HCT116 (cell line): Measurements from ENCODE around the gene EBPL.

Experiments
- CEBPB ChIP-seq: IDR thresholded peaks from 2 replicates; pipeline ENCODE4 v1.6.1; 2012; ENCODE audit warnings: low read depth
- EGR1 ChIP-seq: IDR thresholded peaks from 2 replicates; pipeline ENCODE4 v1.6.1; 2012; ENCODE audit warnings: low read depth
- ELF1 ChIP-seq: IDR thresholded peaks from 2 replicates; pipeline ENCODE4 v1.6.1; 2012; ENCODE audit warnings: low read depth, borderline replicate concordance
- EZH2 ChIP-seq: fragments of 200-600 bp; sonication (generic); IDR thresholded peaks from 2 replicates; pipeline ENCODE4 v1.6.1; 2017; ENCODE audit warnings: antibody characterized with exemption, mixed run types
- POLR2A ChIP-seq: IDR thresholded peaks from 2 replicates; pipeline ENCODE4 v1.7.0; 2011; ENCODE audit warnings: borderline replicate concordance; ENCODE audit not compliant: insufficient read depth, insufficient read length; ENCODE audit errors: extremely low read depth
- POLR2AphosphoS5 ChIP-seq: IDR thresholded peaks from 2 replicates; pipeline ENCODE4 v1.6.1; 2011; ENCODE audit warnings: mild to moderate bottlenecking, low read depth, low read length, moderate library complexity
- TF ChIP-seq, protein P1 (sequence below), 3 experiments: fragments of 200-600 bp in 1 of 3; sonication (generic) in 1 of 3; IDR thresholded peaks in 2 of 3; conservative IDR thresholded peaks in 1 of 3; 2 replicates each; pipeline ENCODE4 v1.5.1; 2012 to 2017; ENCODE audit warnings: low read depth in 2 of 3, low read length in 2 of 3, antibody characterized with exemption in 1 of 3, borderline replicate concordance in 1 of 3, control low read depth in 1 of 3, mild to moderate bottlenecking in 1 of 3, mixed read lengths in 1 of 3, mixed run types in 1 of 3, moderate library complexity in 1 of 3; ENCODE audit not compliant: insufficient read depth in 1 of 3
- TF ChIP-seq, protein P2 (sequence below): IDR thresholded peaks from 2 replicates; pipeline ENCODE4 v1.6.1; 2012; ENCODE audit warnings: low read depth
- TF ChIP-seq, protein P3 (sequence below): IDR thresholded peaks from 2 replicates; pipeline ENCODE4 v1.6.1; 2012

DNA sequence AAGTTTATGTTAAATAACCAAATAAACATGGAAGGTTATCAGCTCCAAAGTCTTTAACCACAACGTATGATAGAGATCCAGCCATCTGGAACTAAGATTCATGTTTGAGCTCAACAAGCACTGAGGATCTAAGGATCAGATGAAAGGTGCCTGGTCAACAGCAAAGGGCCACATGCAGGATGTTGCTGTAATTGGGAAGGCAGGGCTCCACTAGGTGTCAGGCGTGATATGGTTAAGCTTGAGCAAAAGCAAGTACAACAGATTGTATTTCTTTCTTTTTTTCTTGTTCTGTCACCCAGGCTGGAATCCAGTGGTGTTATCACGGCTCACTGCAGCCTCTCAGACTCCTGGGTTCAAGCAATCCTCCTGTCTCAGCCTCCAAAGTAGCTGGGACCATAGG lies 12.0 kb downstream of the EBPL start:
- TF ChIP-seq, protein P1, sequence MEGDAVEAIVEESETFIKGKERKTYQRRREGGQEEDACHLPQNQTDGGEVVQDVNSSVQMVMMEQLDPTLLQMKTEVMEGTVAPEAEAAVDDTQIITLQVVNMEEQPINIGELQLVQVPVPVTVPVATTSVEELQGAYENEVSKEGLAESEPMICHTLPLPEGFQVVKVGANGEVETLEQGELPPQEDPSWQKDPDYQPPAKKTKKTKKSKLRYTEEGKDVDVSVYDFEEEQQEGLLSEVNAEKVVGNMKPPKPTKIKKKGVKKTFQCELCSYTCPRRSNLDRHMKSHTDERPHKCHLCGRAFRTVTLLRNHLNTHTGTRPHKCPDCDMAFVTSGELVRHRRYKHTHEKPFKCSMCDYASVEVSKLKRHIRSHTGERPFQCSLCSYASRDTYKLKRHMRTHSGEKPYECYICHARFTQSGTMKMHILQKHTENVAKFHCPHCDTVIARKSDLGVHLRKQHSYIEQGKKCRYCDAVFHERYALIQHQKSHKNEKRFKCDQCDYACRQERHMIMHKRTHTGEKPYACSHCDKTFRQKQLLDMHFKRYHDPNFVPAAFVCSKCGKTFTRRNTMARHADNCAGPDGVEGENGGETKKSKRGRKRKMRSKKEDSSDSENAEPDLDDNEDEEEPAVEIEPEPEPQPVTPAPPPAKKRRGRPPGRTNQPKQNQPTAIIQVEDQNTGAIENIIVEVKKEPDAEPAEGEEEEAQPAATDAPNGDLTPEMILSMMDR (IDR thresholded peaks at IDR 0.05 in 2 of 3, conservative IDR thresholded peaks at IDR 0.05 in 1 of 3; ENCODE audit: borderline replicate concordance in 1 of 3, insufficient read depth in 1 of 3, low read depth in 2 of 3, low read length in 2 of 3): 0 out of 6 replicates have a peak, but pooled peaks of 1 of the 3 experiments have one; percentile 8
- TF ChIP-seq POLR2AphosphoS5: no peak
- TF ChIP-seq ELF1: no peak
- TF ChIP-seq EZH2: no peak
- TF ChIP-seq POLR2A: no peak
- TF ChIP-seq EGR1: no peak
- TF ChIP-seq, protein P2, sequence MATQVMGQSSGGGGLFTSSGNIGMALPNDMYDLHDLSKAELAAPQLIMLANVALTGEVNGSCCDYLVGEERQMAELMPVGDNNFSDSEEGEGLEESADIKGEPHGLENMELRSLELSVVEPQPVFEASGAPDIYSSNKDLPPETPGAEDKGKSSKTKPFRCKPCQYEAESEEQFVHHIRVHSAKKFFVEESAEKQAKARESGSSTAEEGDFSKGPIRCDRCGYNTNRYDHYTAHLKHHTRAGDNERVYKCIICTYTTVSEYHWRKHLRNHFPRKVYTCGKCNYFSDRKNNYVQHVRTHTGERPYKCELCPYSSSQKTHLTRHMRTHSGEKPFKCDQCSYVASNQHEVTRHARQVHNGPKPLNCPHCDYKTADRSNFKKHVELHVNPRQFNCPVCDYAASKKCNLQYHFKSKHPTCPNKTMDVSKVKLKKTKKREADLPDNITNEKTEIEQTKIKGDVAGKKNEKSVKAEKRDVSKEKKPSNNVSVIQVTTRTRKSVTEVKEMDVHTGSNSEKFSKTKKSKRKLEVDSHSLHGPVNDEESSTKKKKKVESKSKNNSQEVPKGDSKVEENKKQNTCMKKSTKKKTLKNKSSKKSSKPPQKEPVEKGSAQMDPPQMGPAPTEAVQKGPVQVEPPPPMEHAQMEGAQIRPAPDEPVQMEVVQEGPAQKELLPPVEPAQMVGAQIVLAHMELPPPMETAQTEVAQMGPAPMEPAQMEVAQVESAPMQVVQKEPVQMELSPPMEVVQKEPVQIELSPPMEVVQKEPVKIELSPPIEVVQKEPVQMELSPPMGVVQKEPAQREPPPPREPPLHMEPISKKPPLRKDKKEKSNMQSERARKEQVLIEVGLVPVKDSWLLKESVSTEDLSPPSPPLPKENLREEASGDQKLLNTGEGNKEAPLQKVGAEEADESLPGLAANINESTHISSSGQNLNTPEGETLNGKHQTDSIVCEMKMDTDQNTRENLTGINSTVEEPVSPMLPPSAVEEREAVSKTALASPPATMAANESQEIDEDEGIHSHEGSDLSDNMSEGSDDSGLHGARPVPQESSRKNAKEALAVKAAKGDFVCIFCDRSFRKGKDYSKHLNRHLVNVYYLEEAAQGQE: no peak
- TF ChIP-seq, protein P3, sequence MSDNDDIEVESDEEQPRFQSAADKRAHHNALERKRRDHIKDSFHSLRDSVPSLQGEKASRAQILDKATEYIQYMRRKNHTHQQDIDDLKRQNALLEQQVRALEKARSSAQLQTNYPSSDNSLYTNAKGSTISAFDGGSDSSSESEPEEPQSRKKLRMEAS: no peak
- TF ChIP-seq CEBPB: no peak
